ENCODE data around the gene KLF6. TPM values are rescaled to one million over a fixed set of nuclear protein-coding genes. Genes with fewer than 3 reads are reported as not detected.

The KLF6 gene
- total and polyA plus RNA-seq, 9 of the 15 experiments (the other 6 are each of a cell fraction or from before 2014, with no cell fraction given) = 3.2 to 23.9 (median 8.0) TPM

DNA sequence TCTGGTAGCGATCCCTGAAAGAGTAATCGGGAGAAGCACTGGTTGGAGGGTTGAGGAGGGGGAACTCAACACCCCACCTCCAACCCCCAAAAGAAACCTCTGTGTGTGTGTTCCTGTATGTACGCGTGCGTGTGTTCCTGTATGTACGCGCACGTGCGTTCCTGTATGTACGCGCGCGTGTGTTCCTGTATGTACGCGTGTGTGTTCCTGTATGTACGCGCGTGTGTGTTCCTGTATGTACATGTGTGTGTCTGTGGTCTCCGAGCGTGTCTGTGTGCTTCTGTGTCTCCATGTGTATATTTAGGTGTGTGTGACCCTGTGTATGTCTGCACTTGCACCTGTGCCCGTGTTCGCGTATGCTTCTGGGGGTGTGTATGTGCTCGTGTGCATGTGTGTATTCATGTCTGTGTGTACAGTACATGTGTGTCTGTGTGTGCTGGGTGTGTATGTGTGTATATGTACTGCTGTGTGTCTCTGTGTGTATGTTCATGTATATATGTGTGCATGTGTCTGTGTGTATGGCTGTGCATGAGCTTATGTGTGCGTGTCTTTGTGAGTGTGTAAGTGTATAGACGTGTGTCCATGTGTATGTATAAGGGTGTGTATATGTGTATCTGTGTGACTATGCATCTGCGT, 42.9 kb upstream of the KLF6 start:
- no peak for ATAC-seq
- in situ Hi-C loops (cut with MboI) (no loop called here), intact Hi-C loops (cut with micrococcal nuclease) (no loop called here)
- Histone ChIP-seq H3K79me2 (ENCODE audit: control insufficient read depth, insufficient read depth, low read length) (no peaks in the 10 kb centered on the region), H3K4me2 (ENCODE audit: insufficient read depth, low read length) (peak overlapping the region; percentile 75), H3K36me3 (ENCODE audit: control insufficient read depth, insufficient read depth, low read length) (no peaks in the 10 kb centered on the region), H3K4me1 (replicated peaks in 1 of 2; ENCODE audit: control insufficient read depth in 2 of 2, insufficient read depth in 2 of 2, low read length in 2 of 2) (peaks cover 19 to 27% of the 10 kb centered on the region in 2 experiments), H3K9me1 (ENCODE audit: control insufficient read depth, insufficient read depth, low read length) (no peaks in the 10 kb centered on the region), H3K27ac (ENCODE audit: extremely low read depth, low read depth, low read length) (peak overlapping the region; percentile 72; the same call in 2 of the 3 replicates), H3K4me3 (no peak overlapping the region), H3K27me3 (ENCODE audit: control insufficient read depth in 2 of 2, insufficient read depth in 2 of 2, low read length in 2 of 2) (no peaks in the 10 kb centered on the region), H3K9ac (ENCODE audit: insufficient read depth in 1 of 2, low read depth in 2 of 2, low read length in 2 of 2) (no peak overlapping the region; a peak in 1 of 4 replicates), H2AFZ (ENCODE audit: low read depth, low read length) (peak overlapping the region; percentile 99), H3K9me3 (replicated peaks; ENCODE audit: control insufficient read depth, insufficient read depth, low read depth, low read length) (no peaks in the 10 kb centered on the region), H4K20me1 (replicated peaks; ENCODE audit: control insufficient read depth, insufficient read depth, low read length) (no peaks in the 10 kb centered on the region)
- WGBS (ENCODE audit: insufficient coverage, low coverage, missing lambda C conversion rate) = 92% methylated on average over 16 of the region's 27 CpGs
- CTCF ChIA-PET (ENCODE audit: low intra/inter-chr PET ratio) = no interaction called here
- POLR2A ChIA-PET = interaction anchor here (0.6 to 2.8 kb wide), 2 partner anchors 43 to 120 kb away, joined by 3 to 17 read pairs; partner anchors contain the start of gene KLF6
- FAIRE-seq = no peak
- no peak for DNase-seq (ENCODE audit: extremely low read depth in 1 of 4, low spot score in 3 of 4)
- BruUV-seq (replicated peaks) = no TSS peak
- TF ChIP-seq ZNF407 (IDR thresholded peaks at IDR 0.05; ENCODE audit: low read depth) (peak; percentile 33; the same call in 1 of the 2 replicates), HLTF (IDR thresholded peaks at IDR 0.05) (peak; percentile 59; the same call in 1 of the 2 replicates), ZNF143 (CRISPR knock-in tag; IDR thresholded peaks at IDR 0.05) (no peak), PHF20 (IDR thresholded peaks at IDR 0.05; ENCODE audit: partially characterized antibody) (peak; percentile 35), KDM1A (IDR thresholded peaks at IDR 0.05) (peak in 1 of 2 experiments; percentile 85; a peak in 2 of 4 replicates), NFRKB (IDR thresholded peaks at IDR 0.05; ENCODE audit: low read depth) (peak; percentile 38; the same call in 1 of the 2 replicates), DIDO1 (tag; IDR thresholded peaks at IDR 0.05; ENCODE audit: low read depth) (no peak), ZNF12 (CRISPR knock-in tag; IDR thresholded peaks at IDR 0.05) (no peak), MYBL2 (IDR thresholded peaks at IDR 0.05; ENCODE audit: low read depth) (peak; percentile 21; the same call in 1 of the 2 replicates), MYBL2 (CRISPR knock-in tag; IDR thresholded peaks at IDR 0.05; ENCODE audit: borderline replicate concordance) (no peak)
- TF ChIP-seq, protein P1, sequence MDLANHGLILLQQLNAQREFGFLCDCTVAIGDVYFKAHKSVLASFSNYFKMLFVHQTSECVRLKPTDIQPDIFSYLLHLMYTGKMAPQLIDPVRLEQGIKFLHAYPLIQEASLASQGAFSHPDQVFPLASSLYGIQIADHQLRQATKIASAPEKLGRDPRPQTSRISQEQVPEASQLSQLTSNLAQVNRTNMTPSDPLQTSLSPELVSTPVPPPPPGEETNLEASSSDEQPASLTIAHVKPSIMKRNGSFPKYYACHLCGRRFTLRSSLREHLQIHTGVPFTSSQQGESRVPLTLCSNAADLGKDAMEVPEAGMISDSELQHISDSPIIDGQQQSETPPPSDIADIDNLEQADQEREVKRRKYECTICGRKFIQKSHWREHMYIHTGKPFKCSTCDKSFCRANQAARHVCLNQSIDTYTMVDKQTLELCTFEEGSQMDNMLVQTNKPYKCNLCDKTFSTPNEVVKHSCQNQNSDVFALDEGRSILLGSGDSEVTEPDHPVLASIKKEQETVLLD (IDR thresholded peaks at IDR 0.05) = 0 out of 2 replicates have a peak, but pooled peaks have one; percentile 26
- TF ChIP-seq, protein P2, sequence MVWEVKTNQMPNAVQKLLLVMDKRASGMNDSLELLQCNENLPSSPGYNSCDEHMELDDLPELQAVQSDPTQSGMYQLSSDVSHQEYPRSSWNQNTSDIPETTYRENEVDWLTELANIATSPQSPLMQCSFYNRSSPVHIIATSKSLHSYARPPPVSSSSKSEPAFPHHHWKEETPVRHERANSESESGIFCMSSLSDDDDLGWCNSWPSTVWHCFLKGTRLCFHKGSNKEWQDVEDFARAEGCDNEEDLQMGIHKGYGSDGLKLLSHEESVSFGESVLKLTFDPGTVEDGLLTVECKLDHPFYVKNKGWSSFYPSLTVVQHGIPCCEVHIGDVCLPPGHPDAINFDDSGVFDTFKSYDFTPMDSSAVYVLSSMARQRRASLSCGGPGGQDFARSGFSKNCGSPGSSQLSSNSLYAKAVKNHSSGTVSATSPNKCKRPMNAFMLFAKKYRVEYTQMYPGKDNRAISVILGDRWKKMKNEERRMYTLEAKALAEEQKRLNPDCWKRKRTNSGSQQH (CRISPR knock-in tag; IDR thresholded peaks at IDR 0.05) = 0 out of 2 replicates have a peak, but pooled peaks have one; percentile 5

Data from K562 (cell line).